Astrocyte of the spinal cord (primary cell): ENCODE data around the gene CA5B.

Experiments used
- DNase-seq: peaks from one replicate; pipeline ENCODE4 v3.0.0; 2011; ENCODE audit warnings: low read depth, low spot score
- H3K4me3 ChIP-seq: 2 replicates; pipeline ENCODE4 v1.5.1; 2011; ENCODE audit warnings: low read depth, mild to moderate bottlenecking, low read length, moderate library complexity
- CTCF ChIP-seq: IDR thresholded peaks from 2 replicates; pipeline ENCODE4 v1.5.1; 2012; ENCODE audit warnings: low read depth, mild to moderate bottlenecking, low read length, inconsistent platforms
- in situ Hi-C: cut with HindIII; loops from 2 replicates; pipeline ENCODE4 v1.10.0; 2017; ENCODE audit warnings: low sequenced_read_pairs

The CA5B gene

GRCh38 chrX:15761564-15762191 lies 23.6 kb downstream of the CA5B start:
- no peak overlapping the region for H3K4me3 ChIP-seq
- peak; percentile 22 for DNase-seq
- peak; percentile 91 for TF ChIP-seq CTCF
- in situ Hi-C loops, result no loop called here

- in situ Hi-C loops, result no loop called here
- no peak for DNase-seq
- no peak for TF ChIP-seq CTCF
- H3K4me3 ChIP-seq, result no peak overlapping the region
Measured at GRCh38 chrX:15769300-15769954, 31.4 kb downstream of the CA5B start.

- H3K4me3 ChIP-seq, result no peak overlapping the region
- in situ Hi-C loops, result no loop called here
- no peak for TF ChIP-seq CTCF
- DNase-seq, result no peak
Measured at GRCh38 chrX:15781961-15782699, 44.1 kb downstream of the CA5B start.

GRCh38 chrX:15785176-15785750 lies 47.2 kb downstream of the CA5B start:
- no peak for TF ChIP-seq CTCF
- in situ Hi-C loops, result no loop called here
- no peak for DNase-seq
- no peak overlapping the region for H3K4me3 ChIP-seq

GRCh38 chrX:15786915-15787314 lies 48.8 kb downstream of the CA5B start:
- no peak for DNase-seq
- in situ Hi-C loops, result no loop called here
- H3K4me3 ChIP-seq, result no peak overlapping the region

More at GRCh38 chrX:15786915-15787314, 48.8 kb downstream of the CA5B start:
- no peak for TF ChIP-seq CTCF
